ENCODE results near the gene GRAMD2A.

Gene GRAMD2A

GRCh38 chr15:72197460-72198355 is at the start of gene GRAMD2A:
GRAMD2A (minus strand) TSS chr15:72197787.
- no peak for DNase-seq

GRCh38 chr15:72242775-72243370 is 45.3 kb upstream of the GRAMD2A start:
- DNase-seq: no peak

- DNase-seq: no peak
Measured at GRCh38 chr15:72239652-72240051, 42.1 kb upstream of the GRAMD2A start.

- DNase-seq: no peak
Measured at GRCh38 chr15:72238586-72238985, 41.0 kb upstream of the GRAMD2A start.

GRCh38 chr15:72237853-72238224 is 40.3 kb upstream of the GRAMD2A start:
- DNase-seq: no peak

- DNase-seq: peak; percentile 96
Measured at GRCh38 chr15:72237029-72237852, 39.7 kb upstream of the GRAMD2A start.

GRCh38 chr15:72236381-72237003 is 38.9 kb upstream of the GRAMD2A start:
- peak; percentile 47 for DNase-seq

GRCh38 chr15:72235298-72235697 is 37.7 kb upstream of the GRAMD2A start:
- no peak for DNase-seq

- DNase-seq: no peak
Measured at GRCh38 chr15:72233769-72234168, 36.2 kb upstream of the GRAMD2A start.

- DNase-seq: peak; percentile 90
Measured at GRCh38 chr15:72231833-72232478, 34.4 kb upstream of the GRAMD2A start.

GRCh38 chr15:72231066-72231832 is 33.7 kb upstream of the GRAMD2A start, which contains the start of gene PKM:
PKM (minus strand) TSS chr15:72231190; CDS start chr15:72219097, 12,093 bp downstream.
- peak; percentile 97 for DNase-seq

- peak; percentile 82 for DNase-seq
Measured at GRCh38 chr15:72230197-72231065, 32.8 kb upstream of the GRAMD2A start.

GRCh38 chr15:72229947-72230196 is 32.3 kb upstream of the GRAMD2A start:
- DNase-seq: no peak

- peak; percentile 56 for DNase-seq
Measured at GRCh38 chr15:72229076-72229946, 31.7 kb upstream of the GRAMD2A start.

GRCh38 chr15:72227720-72228119 is 30.1 kb upstream of the GRAMD2A start:
- DNase-seq: peak; percentile 42

- DNase-seq: peak; percentile 29
Measured at GRCh38 chr15:72227192-72227586, 29.6 kb upstream of the GRAMD2A start.

- DNase-seq: no peak
Measured at GRCh38 chr15:72223278-72223677, 25.7 kb upstream of the GRAMD2A start.

- no peak for DNase-seq
Measured at GRCh38 chr15:72222393-72222792, 24.8 kb upstream of the GRAMD2A start.

- DNase-seq: no peak
Measured at GRCh38 chr15:72220687-72221086, 23.1 kb upstream of the GRAMD2A start.

GRCh38 chr15:72217216-72217615 is 19.6 kb upstream of the GRAMD2A start:
- no peak for DNase-seq

All from OCI-M1 (cell line).